HepG2 (cell line): ENCODE results near the gene TMEM79. TPM values are rescaled to one million over a fixed set of nuclear protein-coding genes. Genes with fewer than 3 reads are reported as not detected.

ENCODE experiments used
- ATAC-seq: fragments of 200-7000 bp; cut with Tn5 transposase; 3 replicates; pipeline ENCODE4 v1.9.1; 2020; ENCODE audit warnings: mild to moderate bottlenecking, moderate library complexity
- BruUV-seq: library from RNA; stranded (reverse); fragments of 400-500 nt; replicated peaks from 2 replicates; lab custom pipeline; 2021; lab: Mats Ljungman, UMichigan
- CTCF ChIA-PET: fragments of 300-600 bp; formaldehyde crosslinking; extraction: SDS; loops from one replicate; lab custom pipeline; 2021; ENCODE audit warnings: low total read pairs, inconsistent platforms, low intra/inter-chr PET ratio; lab: Yijun Ruan, JAX
- POLR2A ChIA-PET: fragments of 350-600 bp; sonication (Branson Sonifier 250); formaldehyde crosslinking; loops from one replicate; lab custom pipeline; 2020; ENCODE audit warnings: antibody characterized with exemption, inconsistent platforms; lab: Yijun Ruan, JAX
- DNase-seq: peaks from one replicate; pipeline ENCODE4 v3.0.0-alpha.2; 2015; ENCODE audit warnings: low spot score
- FAIRE-seq: peaks from 3 replicates; lab custom pipeline; 2011; peaks lifted over from hg19 to GRCh38; lab: Jason Lieb, UNC
- H2AFZ ChIP-seq: one replicate; pipeline ENCODE4 v1.6.1; 2011; ENCODE audit warnings: low read length, inconsistent platforms
- H3K27ac ChIP-seq: fragments of 300-600 bp; 3 replicates; pipeline ENCODE4 v1.8.0; 2011; ENCODE audit warnings: mixed run types, mild to moderate bottlenecking, mixed read lengths, low read length, inconsistent platforms; ENCODE audit not compliant: insufficient read depth; ENCODE audit errors: extremely low read length
- H3K27me3 ChIP-seq, 2 experiments: fragments of 200-600 bp in 1 of 2; 2 replicates in 1 of 2; 3 replicates in 1 of 2; pipeline versions ENCODE4 v1.6.0 to v1.8.0; 2011; ENCODE audit warnings: low read length in 2 of 2, mild to moderate bottlenecking in 2 of 2, moderate library complexity in 2 of 2, inconsistent platforms in 1 of 2; ENCODE audit not compliant: insufficient read depth in 2 of 2, control insufficient read depth in 1 of 2
- H3K36me3 ChIP-seq, 2 experiments: fragments of 200-600 bp in 1 of 2; replicated peaks in 1 of 2; 2 replicates in 1 of 2; 3 replicates in 1 of 2; pipeline versions ENCODE4 v1.5.1 to v1.8.0; 2011; ENCODE audit warnings: low read length in 2 of 2, inconsistent platforms in 1 of 2; ENCODE audit not compliant: insufficient read depth in 2 of 2, control insufficient read depth in 1 of 2
- H3K4me1 ChIP-seq: 2 replicates; pipeline ENCODE4 v1.5.1; 2012; ENCODE audit warnings: low read length, inconsistent platforms; ENCODE audit not compliant: insufficient read depth
- H3K4me2 ChIP-seq: 2 replicates; pipeline ENCODE4 v1.6.0; 2011; ENCODE audit warnings: low read depth, low read length, inconsistent platforms
- H3K4me3 ChIP-seq, 3 experiments: fragments of 200-600 bp in 1 of 3; sonication (generic), shearing (Covaris generic) in 1 of 3; replicated peaks in 1 of 3; 2 replicates each; pipeline ENCODE4 v1.5.1; 2011 to 2016; ENCODE audit warnings: low read length in 3 of 3, inconsistent platforms in 2 of 3, low read depth in 2 of 3, mild to moderate bottlenecking in 2 of 3, control low read depth in 1 of 3, mixed read lengths in 1 of 3; ENCODE audit not compliant: insufficient read depth in 1 of 3
- H3K79me2 ChIP-seq: one replicate; pipeline ENCODE4 v1.6.1; 2011; ENCODE audit warnings: low read length, inconsistent platforms; ENCODE audit not compliant: insufficient read depth
- H3K9ac ChIP-seq: 2 replicates; pipeline ENCODE4 v1.6.0; 2011; ENCODE audit warnings: mild to moderate bottlenecking, low read depth, low read length, inconsistent platforms; ENCODE audit not compliant: insufficient read depth
- H3K9me3 ChIP-seq: 2 replicates; pipeline ENCODE4 v1.5.1; 2012; ENCODE audit warnings: mild to moderate bottlenecking, low read length
- H4K20me1 ChIP-seq: 2 replicates; pipeline ENCODE4 v1.6.0; 2011; ENCODE audit warnings: inconsistent platforms, mild to moderate bottlenecking, low read length, moderate library complexity; ENCODE audit not compliant: insufficient read depth
- CBX2 ChIP-seq, 2 experiments: fragments of 200-600 bp in 1 of 2; sonication (generic); formaldehyde crosslinking in 1 of 2; IDR thresholded peaks; 2 replicates each; pipeline versions ENCODE4 v1.7.0 to v1.8.1; 2018 to 2022; ENCODE audit warnings: low read depth in 2 of 2, low read length in 1 of 2, mild to moderate bottlenecking in 1 of 2, missing genetic modification reagents in 1 of 2
- CCDC6 ChIP-seq: sonication (generic); formaldehyde crosslinking; IDR thresholded peaks from 2 replicates; pipeline ENCODE4 v1.8.1; 2022; ENCODE audit warnings: mild to moderate bottlenecking, missing genetic modification reagents, moderate library complexity
- ERF ChIP-seq: IDR thresholded peaks from 2 replicates; pipeline ENCODE4 v1.6.1; 2018; ENCODE audit warnings: missing biosample characterization, missing genetic modification reagents
- KMT2B ChIP-seq: IDR thresholded peaks from 2 replicates; pipeline ENCODE4 v1.6.1; 2016; ENCODE audit warnings: missing genetic modification reagents, missing compliant biosample characterization
- MIER2 ChIP-seq: IDR thresholded peaks from 2 replicates; pipeline ENCODE4 v1.6.1; 2016; ENCODE audit warnings: missing biosample characterization, missing genetic modification reagents
- PHB2 ChIP-seq: fragments of 450-650 bp; IDR thresholded peaks from 2 replicates; pipeline ENCODE4 v1.6.1; 2018; ENCODE audit not compliant: partially characterized antibody
- RAD21 ChIP-seq: fragments of 450-650 bp; formaldehyde crosslinking; IDR thresholded peaks from 2 replicates; pipeline ENCODE4 v1.5.0; 2020; ENCODE audit warnings: mild to moderate bottlenecking
- RFX1 ChIP-seq: fragments of 450-650 bp; IDR thresholded peaks from 2 replicates; pipeline ENCODE4 v1.6.1; 2017
- SIN3B ChIP-seq: fragments of 150-350 bp; IDR thresholded peaks from 2 replicates; pipeline ENCODE4 v1.6.1; 2014; ENCODE audit warnings: low read length
- SNAI1 ChIP-seq: sonication (generic); formaldehyde crosslinking; IDR thresholded peaks from 2 replicates; pipeline ENCODE4 v1.5.0; 2020; ENCODE audit warnings: mild to moderate bottlenecking, missing genetic modification reagents, borderline replicate concordance
- SSRP1 ChIP-seq: IDR thresholded peaks from 2 replicates; pipeline ENCODE4 v1.6.1; 2016; ENCODE audit warnings: control low read depth
- ZNF776 ChIP-seq: sonication (generic); formaldehyde crosslinking; IDR thresholded peaks from 2 replicates; pipeline ENCODE4 v1.4.0; 2020; ENCODE audit warnings: mild to moderate bottlenecking, missing genetic modification reagents
- WGBS: methylation state at CpG from one replicate; pipeline ENCODE4 v1.1.6; 2017; ENCODE audit warnings: low lambda C conversion rate; 5-methylcytosine and 5-hydroxymethylcytosine counted together
- in situ Hi-C: cut with HindIII; loops from 2 replicates; pipeline ENCODE4 v1.10.0; 2017; ENCODE audit warnings: low pct_unique_long_range_greater_than_20kb; ENCODE audit not compliant: extremely low pct_ligation_motif_present
- intact Hi-C: fragments of 100-400 bp; cut with micrococcal nuclease; formaldehyde crosslinking; loops from one replicate; pipeline ENCODE4 v1.10.0; 2022; ENCODE audit not compliant: unreplicated experiment
- polyA plus RNA-seq, 8 experiments: library from polyadenylated mRNA; depleted of rRNA in 3 of 8; stranded (reverse) in 7 of 8; unstranded in 1 of 8; fragments of >200 nt; fragmentation: Illumina TruSeq in 4 of 8; extraction: Trizol in 4 of 8; gene quantifications; 2 replicates each; pipeline versions ENCODE4 v1.2.1 to v1.2.3, GENCODE V29; 2011 to 2016; ENCODE audit warnings: low read depth in 4 of 8, missing spikeins in 1 of 8, mixed read lengths in 1 of 8; ENCODE audit not compliant: insufficient read depth in 1 of 8
- total RNA-seq, 5 experiments: library from RNA; depleted of rRNA; stranded (reverse); fragments of >200 nt; fragmentation: Illumina TruSeq; extraction: Trizol; gene quantifications; 2 replicates each; pipeline ENCODE4 v1.2.3, GENCODE V29; 2016; ENCODE audit warnings: low read depth in 1 of 5
- TF ChIP-seq, protein P1 (sequence below): fragments of 450-650 bp; IDR thresholded peaks from 2 replicates; pipeline ENCODE4 v1.6.1; 2017
- TF ChIP-seq, protein P2 (sequence below): sonication (generic); formaldehyde crosslinking; conservative IDR thresholded peaks from 2 replicates; pipeline ENCODE4 v1.4.0; 2020; ENCODE audit warnings: mild to moderate bottlenecking, missing genetic modification reagents, moderate library complexity
- TF ChIP-seq, protein P3 (sequence below): sonication (generic); formaldehyde crosslinking; IDR thresholded peaks from 2 replicates; pipeline ENCODE4 v1.5.1; 2020; ENCODE audit warnings: missing genetic modification reagents, mild to moderate bottlenecking, borderline replicate concordance
- TF ChIP-seq, protein P4 (sequence below): sonication (generic); formaldehyde crosslinking; IDR thresholded peaks from 2 replicates; pipeline ENCODE4 v1.4.0; 2020; ENCODE audit warnings: missing genetic modification reagents
- TF ChIP-seq, protein P5 (sequence below): sonication (generic); formaldehyde crosslinking; IDR thresholded peaks from 2 replicates; pipeline ENCODE4 v1.8.0; 2023; ENCODE audit warnings: mild to moderate bottlenecking, missing genetic modification reagents

The TMEM79 gene
- total and polyA plus RNA-seq, 2 of the 13 experiments (the other 11 are each of a cell fraction or from before 2014, with no cell fraction given), result 1.2 to 1.9 TPM

DNA sequence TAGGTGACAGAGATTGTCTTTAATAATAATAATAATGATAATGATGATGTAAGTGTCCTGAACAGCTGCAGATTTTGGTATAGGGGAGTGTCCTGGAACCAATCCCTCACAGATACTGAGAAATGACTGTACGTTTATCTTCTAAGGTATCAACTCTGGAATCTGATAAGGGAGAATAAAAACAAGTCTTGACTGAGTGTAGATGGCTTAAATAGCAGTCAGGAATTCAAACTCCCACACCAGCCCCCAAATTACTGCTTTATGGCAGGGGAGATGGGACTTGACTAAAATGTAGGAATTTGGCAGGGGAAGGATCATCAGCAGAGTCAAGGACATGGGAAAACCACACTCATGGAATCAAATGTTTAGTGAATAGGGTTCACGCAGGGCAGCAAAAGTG lies 21.1 kb downstream of the TMEM79 start:
- no peak overlapping the region for H2AFZ ChIP-seq
- DNase-seq, result no peak
- FAIRE-seq, result no peak
- CTCF ChIA-PET, result no interaction called here
- H3K36me3 ChIP-seq, result peaks cover 10 to 29% of the 10 kb centered on the region in 2 experiments; a peak in 4 of 5 replicates
- H3K27ac ChIP-seq, result no peak overlapping the region
- in situ Hi-C loops, result no loop called here
- peaks cover 10% of the 10 kb centered on the region for H3K4me1 ChIP-seq
- POLR2A ChIA-PET, result interaction anchor here (1.1 kb wide), 1 partner anchor 9 kb away, joined by 3 read pairs; no protein-coding TSS in a partner anchor
- no peaks in the 10 kb centered on the region for H3K79me2 ChIP-seq
- WGBS, result 100% methylated on average over 2 of the region's 2 CpGs
- intact Hi-C loops, result no loop called here
- BruUV-seq, result no TSS peak
- no peaks in the 10 kb centered on the region for H3K9me3 ChIP-seq
- TF ChIP-seq, protein P1, sequence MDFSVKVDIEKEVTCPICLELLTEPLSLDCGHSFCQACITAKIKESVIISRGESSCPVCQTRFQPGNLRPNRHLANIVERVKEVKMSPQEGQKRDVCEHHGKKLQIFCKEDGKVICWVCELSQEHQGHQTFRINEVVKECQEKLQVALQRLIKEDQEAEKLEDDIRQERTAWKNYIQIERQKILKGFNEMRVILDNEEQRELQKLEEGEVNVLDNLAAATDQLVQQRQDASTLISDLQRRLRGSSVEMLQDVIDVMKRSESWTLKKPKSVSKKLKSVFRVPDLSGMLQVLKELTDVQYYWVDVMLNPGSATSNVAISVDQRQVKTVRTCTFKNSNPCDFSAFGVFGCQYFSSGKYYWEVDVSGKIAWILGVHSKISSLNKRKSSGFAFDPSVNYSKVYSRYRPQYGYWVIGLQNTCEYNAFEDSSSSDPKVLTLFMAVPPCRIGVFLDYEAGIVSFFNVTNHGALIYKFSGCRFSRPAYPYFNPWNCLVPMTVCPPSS, result no peak
- TF ChIP-seq, protein P2, sequence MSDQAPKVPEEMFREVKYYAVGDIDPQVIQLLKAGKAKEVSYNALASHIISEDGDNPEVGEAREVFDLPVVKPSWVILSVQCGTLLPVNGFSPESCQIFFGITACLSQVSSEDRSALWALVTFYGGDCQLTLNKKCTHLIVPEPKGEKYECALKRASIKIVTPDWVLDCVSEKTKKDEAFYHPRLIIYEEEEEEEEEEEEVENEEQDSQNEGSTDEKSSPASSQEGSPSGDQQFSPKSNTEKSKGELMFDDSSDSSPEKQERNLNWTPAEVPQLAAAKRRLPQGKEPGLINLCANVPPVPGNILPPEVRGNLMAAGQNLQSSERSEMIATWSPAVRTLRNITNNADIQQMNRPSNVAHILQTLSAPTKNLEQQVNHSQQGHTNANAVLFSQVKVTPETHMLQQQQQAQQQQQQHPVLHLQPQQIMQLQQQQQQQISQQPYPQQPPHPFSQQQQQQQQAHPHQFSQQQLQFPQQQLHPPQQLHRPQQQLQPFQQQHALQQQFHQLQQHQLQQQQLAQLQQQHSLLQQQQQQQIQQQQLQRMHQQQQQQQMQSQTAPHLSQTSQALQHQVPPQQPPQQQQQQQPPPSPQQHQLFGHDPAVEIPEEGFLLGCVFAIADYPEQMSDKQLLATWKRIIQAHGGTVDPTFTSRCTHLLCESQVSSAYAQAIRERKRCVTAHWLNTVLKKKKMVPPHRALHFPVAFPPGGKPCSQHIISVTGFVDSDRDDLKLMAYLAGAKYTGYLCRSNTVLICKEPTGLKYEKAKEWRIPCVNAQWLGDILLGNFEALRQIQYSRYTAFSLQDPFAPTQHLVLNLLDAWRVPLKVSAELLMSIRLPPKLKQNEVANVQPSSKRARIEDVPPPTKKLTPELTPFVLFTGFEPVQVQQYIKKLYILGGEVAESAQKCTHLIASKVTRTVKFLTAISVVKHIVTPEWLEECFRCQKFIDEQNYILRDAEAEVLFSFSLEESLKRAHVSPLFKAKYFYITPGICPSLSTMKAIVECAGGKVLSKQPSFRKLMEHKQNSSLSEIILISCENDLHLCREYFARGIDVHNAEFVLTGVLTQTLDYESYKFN (CRISPR knock-in tag), result no peak
- TF ChIP-seq SNAI1 (CRISPR knock-in tag), result no peak
- no peak for TF ChIP-seq KMT2B
- TF ChIP-seq SIN3B, result no peak
- TF ChIP-seq CCDC6 (CRISPR knock-in tag), result no peak
- no peak for TF ChIP-seq SSRP1
- TF ChIP-seq RAD21 (CRISPR knock-in tag), result no peak
- no peak for TF ChIP-seq ZNF776 (CRISPR knock-in tag)
- TF ChIP-seq, protein P3, sequence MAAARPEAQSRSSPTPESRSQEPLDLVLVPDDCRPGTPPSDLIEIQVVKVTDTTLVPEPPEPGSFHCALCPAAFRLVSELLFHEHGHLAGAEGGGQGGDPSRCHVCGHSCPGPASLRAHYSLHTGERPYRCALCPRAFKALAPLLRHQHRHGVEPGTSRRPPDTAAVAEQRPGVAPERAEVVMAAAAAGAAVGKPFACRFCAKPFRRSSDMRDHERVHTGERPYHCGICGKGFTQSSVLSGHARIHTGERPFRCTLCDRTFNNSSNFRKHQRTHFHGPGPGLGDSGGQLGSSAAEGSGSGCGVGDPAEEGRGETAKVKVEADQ (CRISPR knock-in tag), result no peak
- TF ChIP-seq CBX2 (IDR thresholded peaks at IDR 0.05; ENCODE audit: low read depth, low read length), result no peak
- TF ChIP-seq CBX2 (CRISPR knock-in tag; IDR thresholded peaks at IDR 0.05; ENCODE audit: low read depth), result no peak
- TF ChIP-seq, protein P4, sequence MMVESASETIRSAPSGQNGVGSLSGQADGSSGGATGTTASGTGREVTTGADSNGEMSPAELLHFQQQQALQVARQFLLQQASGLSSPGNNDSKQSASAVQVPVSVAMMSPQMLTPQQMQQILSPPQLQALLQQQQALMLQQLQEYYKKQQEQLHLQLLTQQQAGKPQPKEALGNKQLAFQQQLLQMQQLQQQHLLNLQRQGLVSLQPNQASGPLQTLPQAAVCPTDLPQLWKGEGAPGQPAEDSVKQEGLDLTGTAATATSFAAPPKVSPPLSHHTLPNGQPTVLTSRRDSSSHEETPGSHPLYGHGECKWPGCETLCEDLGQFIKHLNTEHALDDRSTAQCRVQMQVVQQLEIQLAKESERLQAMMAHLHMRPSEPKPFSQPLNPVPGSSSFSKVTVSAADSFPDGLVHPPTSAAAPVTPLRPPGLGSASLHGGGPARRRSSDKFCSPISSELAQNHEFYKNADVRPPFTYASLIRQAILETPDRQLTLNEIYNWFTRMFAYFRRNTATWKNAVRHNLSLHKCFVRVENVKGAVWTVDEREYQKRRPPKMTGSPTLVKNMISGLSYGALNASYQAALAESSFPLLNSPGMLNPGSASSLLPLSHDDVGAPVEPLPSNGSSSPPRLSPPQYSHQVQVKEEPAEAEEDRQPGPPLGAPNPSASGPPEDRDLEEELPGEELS, result no peak
- TF ChIP-seq ERF, result no peak
- TF ChIP-seq, protein P5, sequence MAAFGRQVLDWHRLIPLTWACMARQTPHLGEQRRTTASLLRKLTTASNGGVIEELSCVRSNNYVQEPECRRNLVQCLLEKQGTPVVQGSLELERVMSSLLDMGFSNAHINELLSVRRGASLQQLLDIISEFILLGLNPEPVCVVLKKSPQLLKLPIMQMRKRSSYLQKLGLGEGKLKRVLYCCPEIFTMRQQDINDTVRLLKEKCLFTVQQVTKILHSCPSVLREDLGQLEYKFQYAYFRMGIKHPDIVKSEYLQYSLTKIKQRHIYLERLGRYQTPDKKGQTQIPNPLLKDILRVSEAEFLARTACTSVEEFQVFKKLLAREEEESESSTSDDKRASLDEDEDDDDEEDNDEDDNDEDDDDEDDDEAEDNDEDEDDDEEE, result no peak
- TF ChIP-seq PHB2, result no peak
- no peak for TF ChIP-seq MIER2 (CRISPR knock-in tag)
- no peak for TF ChIP-seq RFX1
- H3K27me3 ChIP-seq, result no peaks in the 10 kb centered on the region
- no peak overlapping the region for H3K4me3 ChIP-seq
- no peaks in the 10 kb centered on the region for H4K20me1 ChIP-seq
- ATAC-seq, result no peak
- H3K4me2 ChIP-seq, result no peak overlapping the region
- no peak overlapping the region for H3K9ac ChIP-seq
